ENCODE results near the gene ABCB6.

The ABCB6 gene

GRCh38 chr2:219160186-219161017 lies 58.4 kb downstream of the ABCB6 start, which contains the start of gene NHEJ1 (continued):
- no peak for TF ChIP-seq TSHZ1 (tag by site-specific recombination; IDR thresholded peaks at IDR 0.05; ENCODE audit: borderline replicate concordance)
- no peak for TF ChIP-seq IKZF3 (tag by site-specific recombination; IDR thresholded peaks at IDR 0.05)
- TF ChIP-seq ZNF639 (tag by site-specific recombination; IDR thresholded peaks at IDR 0.05), result no peak
- no peak for TF ChIP-seq ZNF23 (tag by site-specific recombination; IDR thresholded peaks at IDR 0.05; ENCODE audit: borderline replicate concordance)
- peak; percentile 36; the same call in 1 of the 2 replicates for TF ChIP-seq HIC1 (tag by site-specific recombination; IDR thresholded peaks at IDR 0.05)
- TF ChIP-seq FEZF1 (tag by site-specific recombination; IDR thresholded peaks at IDR 0.05), result peak; percentile 71
- no peak for TF ChIP-seq OVOL3 (tag by site-specific recombination; IDR thresholded peaks at IDR 0.05)
- TF ChIP-seq ZNF148 (tag by site-specific recombination; IDR thresholded peaks at IDR 0.05; ENCODE audit: borderline replicate concordance), result no peak
- no peak for TF ChIP-seq ZNF560 (tag by site-specific recombination; IDR thresholded peaks at IDR 0.05; ENCODE audit: borderline replicate concordance)
- no peak for TF ChIP-seq ZNF707 (tag by site-specific recombination; IDR thresholded peaks at IDR 0.05)
- TF ChIP-seq ZNF514 (tag by site-specific recombination; IDR thresholded peaks at IDR 0.05), result no peak
- TF ChIP-seq KLF17 (tag by site-specific recombination; IDR thresholded peaks at IDR 0.05), result peak; percentile 57; the same call in 1 of the 2 replicates
- no peak for TF ChIP-seq ZNF140 (tag by site-specific recombination; IDR thresholded peaks at IDR 0.05)
- TF ChIP-seq ZNF596 (tag by site-specific recombination; IDR thresholded peaks at IDR 0.05), result no peak
- TF ChIP-seq AEBP2 (tag by site-specific recombination; IDR thresholded peaks at IDR 0.05; ENCODE audit: borderline replicate concordance), result no peak
- TF ChIP-seq ZNF211 (tag by site-specific recombination; IDR thresholded peaks at IDR 0.05; ENCODE audit: low read depth), result no peak
- TF ChIP-seq ZBTB48 (tag by site-specific recombination; IDR thresholded peaks at IDR 0.05), result peak; percentile 79
- TF ChIP-seq ZNF274 (IDR thresholded peaks at IDR 0.05; ENCODE audit: low read length), result no peak
- no peak for TF ChIP-seq ZNF274 (tag by site-specific recombination; IDR thresholded peaks at IDR 0.05; ENCODE audit: borderline replicate concordance)
- TF ChIP-seq GLIS2 (tag by site-specific recombination; IDR thresholded peaks at IDR 0.05), result peak; percentile 92
- TF ChIP-seq ZNF473 (tag by site-specific recombination; IDR thresholded peaks at IDR 0.05), result no peak
- peak; percentile 78 for TF ChIP-seq ZIC2 (tag by site-specific recombination; IDR thresholded peaks at IDR 0.05)
